ENCODE measurements around the gene PAX5.

Gene PAX5

GRCh38 chr9:36995927-36996705, 38.0 kb downstream of the PAX5 start:
- DNase-seq (ENCODE audit: low read depth), result peak; percentile 47
- no peak overlapping the region for H3K4me3 ChIP-seq (ENCODE audit: control insufficient read depth, low read depth, low read length)

DNA sequence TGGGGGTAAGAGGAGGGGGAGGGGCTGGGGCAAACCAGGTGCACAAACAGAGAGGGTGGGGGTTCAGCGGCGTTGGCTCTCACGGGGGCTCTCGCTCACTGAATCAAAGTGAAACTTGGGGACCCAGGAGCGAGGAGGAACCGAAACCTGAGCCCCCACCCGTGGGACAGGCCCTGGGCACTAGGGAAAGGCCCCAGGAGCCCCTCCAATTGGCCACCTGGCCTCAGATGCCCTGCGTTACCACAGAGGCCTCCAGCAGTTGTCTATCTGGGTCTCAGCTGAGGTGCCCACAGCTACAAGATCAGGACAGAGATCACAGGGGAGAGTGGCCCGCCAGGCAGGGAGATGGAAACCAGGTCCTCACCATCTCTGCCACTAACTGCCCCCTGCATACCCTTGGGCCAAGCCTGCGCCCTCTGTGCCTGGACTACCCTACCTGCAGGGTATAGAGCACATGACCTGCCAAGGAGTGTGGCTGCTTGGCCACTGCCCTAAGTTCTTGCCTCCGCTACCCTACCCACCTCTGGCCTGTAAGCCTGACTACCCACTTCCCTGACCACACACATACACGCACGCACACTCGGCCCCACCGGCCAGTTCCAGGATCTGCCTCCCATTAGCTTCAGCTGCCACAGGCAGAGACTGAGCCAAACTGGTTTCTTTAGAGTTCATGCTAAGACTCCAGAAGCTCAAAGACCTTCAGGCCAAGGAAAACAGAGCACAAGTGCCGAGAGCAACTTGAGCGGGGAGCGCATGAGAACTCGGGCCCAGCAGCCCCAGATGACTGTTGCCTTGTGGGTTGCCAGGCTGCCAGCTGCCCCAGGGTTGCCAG, 39.9 kb downstream of the PAX5 start:
- no peak overlapping the region for H3K4me3 ChIP-seq (ENCODE audit: control insufficient read depth, low read depth, low read length)
- TF ChIP-seq, protein P1, sequence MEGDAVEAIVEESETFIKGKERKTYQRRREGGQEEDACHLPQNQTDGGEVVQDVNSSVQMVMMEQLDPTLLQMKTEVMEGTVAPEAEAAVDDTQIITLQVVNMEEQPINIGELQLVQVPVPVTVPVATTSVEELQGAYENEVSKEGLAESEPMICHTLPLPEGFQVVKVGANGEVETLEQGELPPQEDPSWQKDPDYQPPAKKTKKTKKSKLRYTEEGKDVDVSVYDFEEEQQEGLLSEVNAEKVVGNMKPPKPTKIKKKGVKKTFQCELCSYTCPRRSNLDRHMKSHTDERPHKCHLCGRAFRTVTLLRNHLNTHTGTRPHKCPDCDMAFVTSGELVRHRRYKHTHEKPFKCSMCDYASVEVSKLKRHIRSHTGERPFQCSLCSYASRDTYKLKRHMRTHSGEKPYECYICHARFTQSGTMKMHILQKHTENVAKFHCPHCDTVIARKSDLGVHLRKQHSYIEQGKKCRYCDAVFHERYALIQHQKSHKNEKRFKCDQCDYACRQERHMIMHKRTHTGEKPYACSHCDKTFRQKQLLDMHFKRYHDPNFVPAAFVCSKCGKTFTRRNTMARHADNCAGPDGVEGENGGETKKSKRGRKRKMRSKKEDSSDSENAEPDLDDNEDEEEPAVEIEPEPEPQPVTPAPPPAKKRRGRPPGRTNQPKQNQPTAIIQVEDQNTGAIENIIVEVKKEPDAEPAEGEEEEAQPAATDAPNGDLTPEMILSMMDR (conservative IDR thresholded peaks at IDR 0.05; ENCODE audit: control insufficient read depth, insufficient read depth, low read depth, low read length), result no peak
- no peak for DNase-seq (ENCODE audit: low read depth)

More at GRCh38 chr9:36995927-36996705, 38.0 kb downstream of the PAX5 start:
- TF ChIP-seq, protein P1 (conservative IDR thresholded peaks at IDR 0.05; ENCODE audit: control insufficient read depth, insufficient read depth, low read depth, low read length), result peak; percentile 63

DNA sequence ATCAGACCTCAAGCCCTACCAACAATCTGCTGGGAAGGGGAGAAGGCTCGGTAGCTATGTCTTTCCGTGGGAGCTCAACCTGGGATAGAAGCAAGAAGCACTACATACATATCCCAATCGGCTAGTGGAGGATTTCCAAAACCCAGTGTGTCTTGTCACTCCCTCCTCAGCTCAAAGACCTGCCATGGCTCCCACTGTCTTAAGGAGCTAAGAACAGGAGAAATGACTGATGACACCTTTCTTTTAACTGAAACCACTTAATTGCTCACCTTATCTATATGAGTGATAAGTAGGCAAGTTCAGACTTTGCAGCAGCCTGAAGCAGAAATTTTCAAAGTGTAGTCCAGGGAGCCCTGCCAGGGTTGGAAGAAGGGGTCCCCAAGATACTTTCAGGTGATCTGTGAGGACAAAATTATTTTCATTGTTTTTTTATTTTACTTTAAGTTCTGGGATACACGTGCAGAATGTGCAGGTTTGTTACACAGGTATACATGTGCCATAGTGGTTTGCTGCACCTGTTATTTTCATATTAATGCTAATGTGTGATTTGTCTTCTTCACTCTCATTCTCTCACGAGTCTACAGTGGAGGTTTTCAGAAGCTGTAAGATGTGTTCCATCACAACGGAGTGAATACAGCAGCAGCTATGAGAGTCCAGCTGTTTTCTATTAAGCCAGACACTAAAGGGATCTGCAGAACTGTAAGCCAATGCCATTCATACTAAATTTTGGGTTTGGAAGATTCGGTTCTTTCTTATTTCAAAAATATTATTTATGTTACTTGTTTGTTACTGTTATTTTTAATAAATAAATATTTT, 41.4 kb downstream of the PAX5 start:
- TF ChIP-seq, protein P1 (conservative IDR thresholded peaks at IDR 0.05; ENCODE audit: control insufficient read depth, insufficient read depth, low read depth, low read length), result no peak
- DNase-seq (ENCODE audit: low read depth), result peak; percentile 23
- no peak overlapping the region for H3K4me3 ChIP-seq (ENCODE audit: control insufficient read depth, low read depth, low read length)

DNA sequence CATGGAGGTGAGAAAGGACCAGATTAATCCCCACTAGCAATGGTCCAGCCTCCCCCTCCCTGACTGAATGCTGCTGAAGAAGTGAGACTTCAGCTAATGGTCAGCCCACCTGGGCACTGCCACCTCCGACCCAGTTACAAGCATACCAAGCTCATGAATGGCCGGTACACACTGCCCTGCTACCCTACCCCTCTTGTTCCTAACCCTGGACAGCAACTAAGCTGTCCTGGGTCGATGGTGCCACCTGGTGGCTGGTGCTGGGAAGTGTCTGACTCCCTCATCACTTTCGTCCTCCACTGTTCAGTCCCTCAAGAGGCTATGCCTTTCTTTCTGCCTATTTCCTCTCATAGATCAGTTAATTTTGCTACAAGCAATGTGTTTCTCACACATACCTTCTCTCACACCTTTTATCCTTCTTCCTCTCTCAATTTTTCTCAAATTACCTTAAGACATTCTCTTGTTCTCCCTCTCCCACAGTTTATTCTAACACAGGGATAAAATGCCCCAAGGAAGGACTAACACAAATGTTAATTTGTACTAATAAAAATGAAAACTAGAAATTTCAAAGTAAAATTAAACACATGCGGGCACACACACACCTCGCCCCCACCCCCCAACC, 42.4 kb downstream of the PAX5 start:
- no peak overlapping the region for H3K4me3 ChIP-seq (ENCODE audit: control insufficient read depth, low read depth, low read length)
- peak; percentile 31 for DNase-seq (ENCODE audit: low read depth)
- TF ChIP-seq, protein P1 (conservative IDR thresholded peaks at IDR 0.05; ENCODE audit: control insufficient read depth, insufficient read depth, low read depth, low read length), result peak; percentile 66

DNA sequence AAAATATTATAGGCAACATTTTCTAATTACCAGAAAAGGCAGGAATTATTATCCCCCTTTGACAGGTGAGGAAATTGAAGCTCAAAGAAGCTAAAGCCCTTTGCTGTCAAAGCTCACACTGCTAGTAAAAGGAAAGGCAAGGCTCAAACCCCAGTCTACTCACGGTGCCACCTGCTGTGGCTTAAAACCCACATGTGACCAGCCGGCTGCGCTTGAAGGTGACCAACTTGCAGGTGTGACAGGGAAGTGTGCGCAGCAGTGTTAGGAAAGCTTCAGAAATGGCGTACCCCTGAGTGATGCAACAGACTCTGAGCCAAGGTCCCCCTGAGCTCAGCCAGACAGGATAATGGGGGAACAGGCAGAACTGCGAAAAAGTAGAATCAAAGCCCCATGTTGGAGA, 45.2 kb downstream of the PAX5 start:
- H3K4me3 ChIP-seq (ENCODE audit: control insufficient read depth, low read depth, low read length), result no peak overlapping the region
- TF ChIP-seq, protein P1 (conservative IDR thresholded peaks at IDR 0.05; ENCODE audit: control insufficient read depth, insufficient read depth, low read depth, low read length), result no peak
- no peak for DNase-seq (ENCODE audit: low read depth)

GRCh38 chr9:36987891-36988290, 46.2 kb downstream of the PAX5 start:
- peak; percentile 21 for DNase-seq (ENCODE audit: low read depth)
- TF ChIP-seq, protein P1 (conservative IDR thresholded peaks at IDR 0.05; ENCODE audit: control insufficient read depth, insufficient read depth, low read depth, low read length), result no peak
- no peak overlapping the region for H3K4me3 ChIP-seq (ENCODE audit: control insufficient read depth, low read depth, low read length)

Measured in fibroblast of mammary gland (primary cell).